Fibroblast of skin of scalp (primary cell): ENCODE results near the gene VCP.
"Not testable (repeated sequence)": the region's sequence is repeated elsewhere in the genome, so short reads cannot be mapped to it uniquely, and the experiment has no call there.

Experiments used
- DNase-seq: peaks from one replicate; pipeline ENCODE4 v3.0.0-alpha.2; 2013

Gene VCP

DNA sequence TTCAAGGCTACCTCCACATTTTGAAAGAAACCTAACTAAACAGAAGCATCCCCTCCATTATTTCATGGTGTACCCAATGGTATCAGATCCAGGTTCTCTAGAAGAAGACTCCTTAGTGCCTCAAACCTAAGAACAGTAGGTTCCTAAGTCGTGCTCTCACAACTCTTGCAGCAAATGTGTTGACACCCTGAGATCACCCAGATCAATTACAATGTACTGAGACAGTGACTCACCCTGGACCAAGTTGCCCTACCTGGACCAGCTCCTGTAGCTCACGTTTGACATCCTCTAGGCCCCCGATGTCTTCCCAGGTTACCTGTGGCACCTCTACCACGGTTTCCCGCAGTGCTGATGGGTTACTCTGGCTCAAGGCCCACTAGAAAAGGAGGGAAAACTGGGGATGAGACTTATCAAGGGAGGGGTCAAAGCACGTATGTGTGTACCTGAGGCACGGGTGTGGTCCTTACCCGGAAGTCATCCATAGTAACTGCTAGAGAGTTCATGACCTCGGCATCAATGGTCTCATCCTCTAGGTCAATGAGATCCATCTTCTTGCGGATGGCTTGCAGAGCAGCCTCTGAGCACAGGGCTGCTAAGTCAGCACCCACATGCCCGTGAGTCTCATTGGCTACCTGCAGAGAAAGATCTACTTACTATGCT is 11.7 kb downstream of the VCP start:
- DNase-seq, result no peak

DNA sequence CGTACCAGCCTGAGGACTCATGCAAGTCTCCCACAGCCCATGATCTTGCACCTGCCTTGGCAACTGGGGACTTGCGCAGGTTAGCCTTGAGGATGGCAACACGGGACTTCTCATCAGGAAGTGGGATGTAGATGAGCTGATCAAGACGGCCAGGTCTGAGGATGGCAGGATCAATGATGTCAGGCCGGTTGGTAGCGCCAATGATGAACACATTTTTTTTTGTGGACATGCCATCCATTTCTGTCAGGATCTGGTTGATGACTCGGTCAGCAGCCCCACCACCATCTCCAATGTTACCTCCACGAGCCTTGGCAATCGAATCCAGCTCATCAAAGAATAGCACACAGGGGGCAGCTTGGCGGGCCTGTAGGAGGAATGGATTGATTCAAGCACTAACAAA is 13.0 kb downstream of the VCP start:
- no peak for DNase-seq

DNA sequence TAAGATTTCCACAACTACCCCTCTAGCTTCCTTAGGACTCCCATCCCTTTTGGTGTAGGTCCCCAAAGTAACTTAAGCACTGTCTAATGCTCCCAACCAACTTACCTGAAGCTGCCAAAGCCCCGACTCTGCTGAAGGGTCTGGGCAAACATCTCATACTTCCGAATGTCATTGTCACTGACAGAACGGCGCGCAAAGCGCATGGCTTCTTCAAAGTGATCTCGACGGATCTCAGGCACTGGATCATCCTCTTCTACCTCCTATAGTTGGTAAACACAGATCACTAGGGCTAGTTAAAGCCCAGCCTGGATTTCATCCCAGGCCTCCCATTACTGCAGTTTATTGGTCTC is 15.2 kb downstream of the VCP start:
- no peak for DNase-seq

DNA sequence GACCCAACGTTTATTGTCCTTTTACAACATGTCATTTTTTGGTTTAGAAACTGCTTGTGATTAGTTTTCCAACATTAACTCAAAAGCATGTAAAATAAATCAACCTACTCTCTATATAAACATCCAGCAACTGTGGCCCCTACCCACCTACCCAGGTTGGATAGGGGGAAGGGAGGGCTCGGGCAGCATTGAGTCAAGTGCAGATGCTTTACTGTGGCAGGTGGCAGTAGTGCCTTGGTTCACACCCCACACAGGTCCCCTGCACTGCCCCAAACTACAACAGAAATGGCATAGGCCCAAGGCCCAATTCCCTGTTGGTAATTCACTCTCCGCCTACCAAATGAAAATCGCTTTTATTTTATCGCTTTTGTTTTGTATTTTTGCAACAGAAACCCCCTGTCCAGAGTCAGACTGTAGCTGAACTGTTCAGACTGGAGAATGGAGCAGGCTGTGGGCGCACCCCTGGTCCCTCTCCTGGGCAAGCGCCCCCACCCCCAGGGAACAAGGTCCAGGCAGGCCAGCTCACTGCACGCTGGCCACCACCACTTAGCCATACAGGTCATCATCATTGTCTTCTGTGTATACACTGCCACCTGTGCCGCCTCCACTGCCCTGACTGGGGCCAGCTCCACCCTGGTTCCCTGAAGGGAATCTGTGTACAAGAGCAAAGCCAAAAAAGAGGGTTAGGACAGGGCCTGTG is 15.7 kb downstream of the VCP start:
- no peak for DNase-seq

DNA sequence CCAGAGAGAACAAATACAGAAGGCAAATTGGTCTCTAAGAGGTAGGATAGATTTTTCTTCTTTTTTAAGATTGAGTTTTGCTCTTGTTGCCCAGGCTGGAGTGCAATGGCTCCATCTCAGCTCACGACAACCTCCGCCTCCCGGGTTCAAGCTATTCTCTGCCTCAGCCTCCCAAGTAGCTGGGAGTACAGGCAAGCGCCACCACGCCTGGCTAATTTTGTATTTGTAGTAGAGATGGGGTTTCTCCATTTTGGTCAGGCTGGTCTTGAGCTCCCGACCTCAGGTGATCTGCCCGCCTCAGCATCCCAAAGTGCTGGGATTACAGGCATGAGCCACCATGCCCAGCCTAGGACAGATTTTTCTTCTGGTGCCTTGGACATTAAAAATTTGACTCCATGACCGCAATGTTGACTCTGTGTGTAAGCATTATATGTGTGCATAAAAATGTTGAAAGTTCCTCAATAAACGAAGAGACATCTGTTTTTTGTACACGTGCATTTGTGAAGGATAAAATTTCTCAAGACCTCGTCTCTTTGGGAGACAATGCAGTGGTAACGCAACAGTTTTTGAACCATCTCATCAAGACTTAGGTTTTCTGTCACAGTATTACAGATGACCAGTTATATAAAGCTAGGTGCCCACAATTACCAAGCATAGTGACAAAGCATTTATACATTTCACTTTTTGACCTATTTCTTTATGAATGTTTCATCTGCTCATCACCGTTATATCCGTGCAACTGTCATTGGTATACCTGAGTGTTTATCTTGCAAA is 17.4 kb downstream of the VCP start:
- no peak for DNase-seq

DNA sequence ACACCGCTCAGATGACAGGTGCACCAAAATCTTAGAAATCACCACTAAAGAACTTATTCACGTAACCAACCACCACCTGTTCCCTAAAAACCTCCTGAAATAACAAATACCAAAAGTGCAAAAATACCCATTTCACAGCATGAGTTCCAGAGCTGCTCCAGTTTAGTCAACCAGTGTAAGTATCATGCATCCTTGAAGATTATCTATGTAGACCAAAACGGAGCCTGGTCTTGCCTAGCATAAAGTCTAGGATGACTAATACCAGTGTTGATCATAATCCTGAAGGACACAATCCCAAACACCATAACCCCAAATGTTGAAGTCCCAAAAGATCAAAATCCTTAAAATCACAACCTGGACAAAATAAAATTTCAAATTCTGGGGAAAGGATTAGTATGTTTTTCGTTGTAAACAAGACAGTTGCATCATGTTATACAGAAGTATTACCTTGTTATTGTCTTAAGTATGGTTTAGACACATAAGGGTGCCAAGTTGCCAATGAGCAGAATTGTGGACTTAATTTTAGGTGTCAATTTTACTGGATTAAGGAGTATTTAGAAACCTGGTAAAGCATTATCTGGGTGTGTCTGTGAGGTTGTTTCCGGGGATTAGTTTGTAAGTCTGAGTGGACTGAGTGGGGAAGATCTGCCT is 18.1 kb downstream of the VCP start:
- no peak for DNase-seq

DNA sequence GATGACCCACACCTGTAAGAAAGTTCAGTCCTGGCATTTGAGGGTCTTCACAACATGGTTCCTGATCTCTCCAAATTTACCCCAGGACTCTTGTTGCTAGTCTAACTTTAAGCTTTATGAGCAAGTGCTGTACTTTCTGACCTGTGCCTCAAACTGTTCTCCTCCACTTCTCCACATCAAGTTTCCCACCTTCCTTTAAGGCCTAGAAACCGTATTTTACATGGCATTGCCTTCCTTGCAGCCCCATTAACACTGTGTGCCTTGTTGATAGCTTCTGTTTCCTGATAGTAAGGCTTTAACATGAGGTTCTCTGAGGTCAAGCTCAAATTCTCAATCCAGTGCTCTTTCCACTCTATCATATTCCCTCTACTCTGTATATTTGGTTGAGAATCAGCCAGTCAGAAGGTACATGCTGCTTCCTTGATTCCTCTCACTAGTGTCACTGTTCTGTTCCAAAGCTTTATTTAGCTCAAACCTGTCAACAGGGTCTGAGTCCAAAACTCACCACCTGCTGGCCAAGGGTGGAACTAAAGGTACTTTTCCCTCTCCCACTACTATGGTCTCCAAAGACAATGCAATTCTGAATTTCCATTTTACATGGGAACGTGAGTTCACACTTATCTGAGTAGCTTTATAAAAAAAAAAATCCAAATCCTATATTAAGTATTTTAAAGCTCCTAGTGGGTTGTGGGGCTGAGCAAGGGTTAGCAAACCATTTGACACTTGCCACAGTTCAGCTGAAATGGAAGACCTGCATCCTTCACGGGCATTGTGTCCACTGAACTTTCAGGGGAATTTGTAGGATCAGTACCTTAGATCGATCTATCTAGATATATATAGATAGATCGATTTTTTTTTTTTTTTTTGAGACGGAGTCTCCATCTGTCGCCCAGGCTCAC is 21.1 kb downstream of the VCP start:
- DNase-seq, result peak; percentile 45

DNA sequence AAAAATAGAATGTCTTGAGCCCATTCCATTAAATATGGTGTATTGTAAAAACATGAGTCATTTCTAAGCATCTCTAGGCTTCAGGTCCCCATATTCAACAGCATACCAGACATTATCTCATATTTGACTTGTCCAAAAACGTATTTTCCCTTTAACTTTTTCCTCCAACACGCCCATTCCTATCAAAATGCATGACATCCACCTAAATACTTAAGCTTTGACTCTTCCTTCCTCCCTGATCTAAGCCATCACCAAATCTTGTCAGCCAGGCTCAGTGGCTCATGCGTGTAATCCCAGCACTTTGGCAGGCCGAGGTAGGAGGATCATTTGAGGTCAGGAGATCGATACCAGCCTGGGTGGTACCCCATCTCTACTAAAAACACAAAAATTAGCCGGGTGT is 23.9 kb downstream of the VCP start:
- DNase-seq, result no peak

DNA sequence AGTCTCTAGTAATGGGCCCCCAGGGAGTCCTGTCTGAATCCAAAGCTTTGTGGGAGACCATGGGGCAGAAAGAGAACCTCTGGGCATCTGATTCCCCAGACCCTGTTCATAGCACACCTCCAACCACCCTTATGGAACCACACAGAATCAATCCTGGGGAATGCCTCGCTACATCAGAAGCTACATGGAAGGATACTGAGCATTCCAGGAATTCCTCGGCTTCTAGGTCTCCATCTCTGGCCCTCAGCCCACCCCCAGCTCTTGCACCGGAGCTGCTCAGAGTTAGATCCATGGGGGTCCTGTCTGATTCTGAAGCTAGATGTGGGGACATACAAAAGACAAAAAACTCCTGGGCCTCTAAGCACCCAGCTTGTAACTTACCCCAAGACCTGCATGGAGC is 28.4 kb downstream of the VCP start:
- peak; percentile 34 for DNase-seq

DNA sequence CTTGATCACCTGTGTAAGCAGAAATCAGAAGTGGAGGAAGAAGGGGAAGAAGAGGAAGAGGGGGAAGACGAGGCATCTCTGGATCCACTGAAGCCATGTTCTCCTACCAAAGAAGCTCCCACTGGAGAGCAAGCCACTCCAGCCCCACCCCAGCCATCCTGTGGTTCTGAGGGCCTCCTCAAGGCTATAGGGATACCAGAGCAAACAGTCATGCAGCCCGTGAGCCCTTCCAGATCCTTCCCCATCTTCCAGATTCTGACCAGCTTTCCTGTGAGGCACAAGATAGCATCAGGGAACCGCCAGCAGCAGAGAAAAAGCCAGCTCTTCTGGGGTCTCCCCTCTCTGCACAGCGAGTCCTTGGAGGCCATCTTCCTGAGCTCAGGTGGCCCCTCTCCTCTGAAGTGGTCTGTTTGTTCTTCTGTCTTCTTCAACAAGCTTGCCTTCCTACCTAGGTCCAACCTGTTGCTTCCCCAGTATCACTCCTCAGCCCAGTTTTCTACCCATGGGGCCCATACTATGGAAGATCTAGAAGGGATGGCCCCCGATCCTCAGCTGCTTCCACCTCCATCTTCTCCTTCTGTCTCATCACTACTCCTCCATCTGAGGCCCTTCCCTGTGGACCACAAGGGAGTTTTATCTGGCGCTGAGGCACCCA is 29.4 kb downstream of the VCP start:
- no peak for DNase-seq

DNA sequence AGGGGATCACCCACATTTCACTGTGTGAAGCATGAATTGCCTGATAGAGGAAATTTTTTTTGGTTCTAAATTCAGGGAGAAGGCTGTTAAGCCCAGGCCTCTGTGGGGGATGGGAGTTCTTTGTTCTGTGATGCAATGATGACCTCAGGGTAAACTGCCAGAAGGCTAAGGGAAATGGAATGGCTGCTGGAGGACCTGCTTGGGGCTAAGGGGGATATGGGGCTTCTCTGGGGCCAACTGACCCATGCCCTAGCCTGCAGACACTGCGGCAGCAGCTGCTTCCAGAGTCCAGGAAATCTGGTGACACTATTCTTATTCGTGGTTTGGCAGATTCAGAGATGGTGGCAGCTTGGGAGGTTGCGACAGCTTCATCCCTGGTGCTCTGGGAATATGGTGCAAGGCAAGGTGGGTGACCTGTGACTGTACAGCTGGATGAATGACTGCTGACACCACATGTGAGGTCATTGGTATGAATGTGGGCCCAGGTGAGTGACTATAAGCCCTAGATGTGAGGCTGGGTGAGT is 30.3 kb downstream of the VCP start:
- DNase-seq, result no peak

DNA sequence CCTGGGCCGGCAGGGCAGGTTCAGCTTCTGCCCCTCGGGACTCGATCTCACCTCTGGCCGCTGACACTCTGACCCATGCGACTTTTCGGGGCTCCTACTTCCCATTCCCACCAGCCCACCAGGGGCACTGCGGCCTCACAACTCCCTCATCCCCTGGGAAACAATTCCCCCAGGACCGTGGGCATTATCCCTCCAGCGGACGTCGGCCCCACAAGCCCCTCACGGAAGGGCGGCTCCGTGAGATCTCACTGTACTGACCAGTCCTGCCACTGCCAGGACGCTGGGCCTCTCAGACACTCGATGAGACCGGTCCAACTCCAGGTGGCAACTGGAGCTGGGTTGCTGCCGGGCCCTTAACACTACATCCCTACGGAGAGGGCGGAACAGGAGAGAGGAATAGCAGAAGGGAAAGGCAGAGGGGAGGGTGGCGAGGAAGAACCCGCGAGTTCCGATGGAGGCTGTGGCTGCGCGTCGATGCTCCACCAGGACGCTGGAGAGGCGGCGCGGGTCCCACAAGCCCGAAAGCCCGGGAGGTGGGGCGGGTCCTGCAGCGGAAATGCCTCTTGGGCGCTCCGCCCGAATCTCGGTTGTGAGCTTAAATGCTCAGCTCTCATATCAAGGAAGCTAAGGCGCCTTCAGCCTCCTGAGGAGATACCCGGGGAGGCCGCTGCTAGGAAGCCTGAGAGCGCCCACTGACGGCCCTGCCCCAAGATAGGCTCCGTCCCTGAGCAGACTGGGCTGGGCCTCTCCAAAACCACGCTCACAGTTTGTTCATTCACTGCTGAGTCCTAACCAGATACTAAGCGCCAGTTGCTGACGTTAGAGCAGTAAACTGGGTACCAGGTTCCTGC is 36.3 kb downstream of the VCP start:
- DNase-seq, result peak; percentile 68

DNA sequence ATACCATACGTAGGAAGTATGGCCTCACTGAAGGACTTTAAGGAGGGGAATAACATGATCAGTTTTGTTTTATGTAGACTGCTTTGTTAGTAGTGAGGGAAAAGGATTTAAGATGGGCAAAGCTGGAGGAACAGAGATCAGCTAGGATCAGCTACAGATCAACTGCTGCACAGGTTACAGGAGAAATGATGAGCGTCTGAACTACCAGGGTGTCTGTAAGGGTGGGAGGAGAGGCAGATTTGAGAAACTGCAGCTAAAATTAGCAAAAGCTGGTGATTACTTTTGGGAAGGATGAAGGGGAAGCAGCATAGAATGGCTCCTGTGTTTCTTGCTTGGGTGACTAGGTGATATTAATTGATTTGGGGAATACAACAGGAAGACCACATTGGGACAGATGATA is 39.3 kb downstream of the VCP start:
- no peak for DNase-seq

DNA sequence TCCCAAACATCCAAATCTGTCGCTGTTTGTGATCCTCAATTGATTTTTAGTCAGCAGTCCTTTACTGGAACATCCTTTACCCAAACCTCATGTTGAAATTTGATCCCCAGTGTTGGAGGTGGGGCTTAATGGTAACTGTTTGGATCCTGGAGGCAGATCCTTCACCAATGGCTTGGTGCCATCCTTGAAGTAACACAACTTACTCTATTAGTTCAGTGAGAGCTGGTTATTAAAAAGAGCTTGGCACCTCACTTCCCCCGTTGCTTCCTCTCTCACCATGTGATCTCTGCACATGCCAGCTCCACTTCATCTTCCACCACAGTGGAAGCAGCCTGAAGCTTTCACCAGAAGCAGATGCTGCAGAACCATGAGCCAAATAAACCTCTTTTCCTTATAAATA is 42.6 kb downstream of the VCP start:
- no peak for DNase-seq

DNA sequence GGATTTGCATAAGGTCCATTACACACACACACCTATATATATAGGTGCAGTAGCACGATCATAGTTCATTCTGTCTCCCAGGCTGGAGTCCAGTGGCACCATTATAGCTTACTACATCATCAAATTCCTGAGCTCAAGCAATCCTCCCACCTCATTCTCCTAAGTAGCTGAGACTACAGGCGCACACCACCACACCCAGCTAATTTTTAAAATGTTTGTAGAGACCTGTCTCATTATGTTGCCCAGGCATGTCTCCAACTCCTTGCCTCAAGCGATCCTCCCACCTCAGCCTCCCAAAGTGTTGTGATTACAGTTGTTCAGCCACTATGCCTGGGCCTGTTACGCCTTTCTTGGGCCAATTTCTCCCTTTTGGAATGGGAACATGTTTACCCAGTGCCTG is 43.2 kb downstream of the VCP start:
- no peak for DNase-seq

DNA sequence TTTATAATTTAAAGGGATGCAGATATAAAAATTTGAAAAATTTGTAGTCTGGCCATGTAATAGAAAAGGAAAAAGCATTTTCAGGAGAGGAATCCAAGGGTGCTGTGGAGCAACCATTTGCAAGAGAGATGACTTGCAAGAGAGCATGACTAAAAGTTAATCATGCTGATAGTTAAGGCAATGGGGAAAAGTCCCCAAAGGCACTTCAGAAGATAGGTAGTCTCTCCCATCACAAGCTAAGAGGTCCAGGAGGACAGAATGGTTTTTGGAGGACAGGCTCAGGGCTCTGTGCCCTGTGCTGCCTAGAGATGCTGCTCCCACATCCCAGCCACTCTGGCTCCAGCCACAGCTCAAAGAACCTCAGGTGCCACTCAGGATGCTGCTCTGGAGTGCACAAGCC is 44.1 kb downstream of the VCP start:
- no peak for DNase-seq

DNA sequence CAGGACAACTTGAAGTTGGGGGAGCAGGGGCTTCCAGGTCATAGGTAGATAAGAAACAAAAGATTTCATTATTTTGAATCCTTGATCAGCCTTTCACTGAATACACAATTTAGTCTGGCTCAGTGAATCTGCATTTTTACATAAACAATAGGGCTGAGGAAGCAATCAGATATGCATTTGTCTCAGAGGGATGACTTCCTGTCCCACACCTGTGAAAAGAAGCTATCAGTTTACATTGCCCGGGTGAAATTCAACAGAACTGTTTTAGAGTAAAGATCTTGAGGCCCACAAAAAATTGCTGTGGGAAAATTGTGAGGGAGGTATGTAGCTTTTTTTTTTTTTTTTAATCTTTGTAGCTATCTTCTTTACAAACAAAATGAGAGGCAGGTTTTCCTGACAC is 44.6 kb downstream of the VCP start:
- no peak for DNase-seq

DNA sequence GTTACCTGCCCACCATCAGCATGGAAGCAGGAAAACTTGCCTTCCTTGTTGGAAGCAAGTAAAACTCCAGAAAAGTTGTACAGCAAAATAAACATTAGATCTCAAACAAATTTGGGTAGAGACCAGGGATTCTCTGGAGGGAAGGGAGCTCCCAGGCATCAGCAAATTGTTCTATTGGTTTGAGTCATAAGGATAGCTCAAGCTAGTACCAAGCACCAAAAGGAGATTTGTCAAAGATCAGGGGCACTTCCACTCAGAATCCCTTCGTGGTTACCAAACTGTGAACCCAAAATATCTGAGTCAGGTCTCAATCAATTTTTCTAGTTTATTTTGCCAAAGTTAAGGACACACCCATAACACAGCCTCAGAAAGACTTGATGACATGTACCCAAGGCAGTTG is 45.1 kb downstream of the VCP start:
- no peak for DNase-seq

DNA sequence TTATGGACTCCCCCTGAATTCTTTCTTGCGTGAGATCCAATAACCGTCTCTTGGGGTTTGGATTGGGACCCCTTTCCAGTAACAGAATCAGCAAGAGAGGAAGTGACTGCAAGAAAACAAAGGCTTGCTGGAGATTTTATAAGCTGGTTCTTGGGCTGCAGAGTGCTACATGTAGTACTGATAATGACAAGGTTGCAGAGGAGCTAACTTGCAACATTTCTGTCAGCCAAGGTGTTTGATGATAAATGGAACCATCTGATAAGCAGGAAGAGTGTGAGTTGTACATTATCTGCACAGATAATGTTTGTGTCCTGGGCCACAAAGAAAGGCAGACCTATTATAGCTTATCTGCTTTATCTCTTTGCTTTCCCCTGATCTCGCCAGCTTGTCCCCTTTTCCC is 45.8 kb downstream of the VCP start:
- no peak for DNase-seq

DNA sequence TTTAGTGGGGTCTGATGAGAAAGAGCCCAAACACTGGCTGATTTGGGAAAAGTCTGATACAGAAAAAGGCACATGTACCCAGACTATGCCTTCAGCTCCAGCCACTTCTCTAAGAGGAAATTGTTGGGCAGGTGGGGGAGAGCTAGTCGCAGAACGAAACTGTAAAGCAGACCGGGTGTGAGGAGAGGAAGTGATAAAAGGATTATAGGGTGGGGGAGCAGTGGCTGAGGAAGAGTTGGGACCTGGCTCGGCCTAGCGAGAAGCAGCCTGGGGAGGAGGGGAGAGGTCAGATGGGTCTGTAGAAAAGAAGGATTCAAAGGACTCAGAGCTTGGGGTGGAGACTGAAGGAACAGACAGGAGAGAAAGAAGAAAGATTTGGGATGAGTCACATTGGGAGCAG is 49.0 kb downstream of the VCP start:
- not testable (repeated sequence) for DNase-seq

DNA sequence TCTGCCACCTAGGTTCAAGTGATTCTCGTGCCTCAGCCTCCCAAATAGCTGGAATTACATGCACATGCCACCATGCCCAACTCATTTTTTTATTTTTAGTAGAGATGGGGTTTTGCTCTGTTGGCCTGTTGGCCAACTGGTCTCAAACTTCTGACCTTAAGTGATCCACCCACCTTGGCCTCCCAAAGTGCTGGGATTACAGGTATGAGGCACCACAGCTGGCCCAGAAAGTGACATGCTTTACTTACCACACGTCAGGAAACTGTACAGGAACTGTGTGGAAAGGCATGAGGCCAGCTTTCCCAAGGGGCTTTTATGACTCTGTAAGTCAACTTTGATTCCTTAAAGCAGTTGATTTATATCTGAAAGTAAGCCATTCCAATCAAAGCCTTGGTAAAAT is 57.9 kb downstream of the VCP start:
- no peak for DNase-seq
